GM12801 (cell line): Measurements from ENCODE around the gene UGT1A8.

Source experiments
- TF ChIP-seq, protein P1 (sequence below): IDR thresholded peaks from one replicate; pipeline ENCODE4 v1.5.1; 2011; ENCODE audit warnings: control low read depth; ENCODE audit not compliant: insufficient read length; ENCODE audit errors: extremely low read depth

The UGT1A8 gene

DNA sequence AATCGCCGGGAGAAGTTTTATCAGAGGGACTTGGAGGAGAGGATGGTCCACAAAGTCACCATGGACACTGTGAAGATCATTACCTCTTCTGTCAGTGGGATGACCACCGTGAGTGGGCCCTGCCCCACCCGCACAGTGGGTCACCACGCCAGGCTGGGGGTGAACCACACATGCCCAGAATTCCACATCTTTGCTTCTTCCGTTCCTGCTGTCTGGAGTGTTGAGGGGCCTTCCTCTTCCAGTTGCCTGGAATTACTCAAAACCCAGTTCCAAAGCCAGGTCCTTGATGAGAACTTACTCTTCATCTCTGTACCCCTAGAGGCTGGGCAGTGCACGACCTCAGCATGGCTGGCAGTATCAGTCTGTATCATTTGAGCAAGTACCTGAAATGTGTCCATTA is 182.8 kb downstream of the UGT1A8 start:
- TF ChIP-seq, protein P1, sequence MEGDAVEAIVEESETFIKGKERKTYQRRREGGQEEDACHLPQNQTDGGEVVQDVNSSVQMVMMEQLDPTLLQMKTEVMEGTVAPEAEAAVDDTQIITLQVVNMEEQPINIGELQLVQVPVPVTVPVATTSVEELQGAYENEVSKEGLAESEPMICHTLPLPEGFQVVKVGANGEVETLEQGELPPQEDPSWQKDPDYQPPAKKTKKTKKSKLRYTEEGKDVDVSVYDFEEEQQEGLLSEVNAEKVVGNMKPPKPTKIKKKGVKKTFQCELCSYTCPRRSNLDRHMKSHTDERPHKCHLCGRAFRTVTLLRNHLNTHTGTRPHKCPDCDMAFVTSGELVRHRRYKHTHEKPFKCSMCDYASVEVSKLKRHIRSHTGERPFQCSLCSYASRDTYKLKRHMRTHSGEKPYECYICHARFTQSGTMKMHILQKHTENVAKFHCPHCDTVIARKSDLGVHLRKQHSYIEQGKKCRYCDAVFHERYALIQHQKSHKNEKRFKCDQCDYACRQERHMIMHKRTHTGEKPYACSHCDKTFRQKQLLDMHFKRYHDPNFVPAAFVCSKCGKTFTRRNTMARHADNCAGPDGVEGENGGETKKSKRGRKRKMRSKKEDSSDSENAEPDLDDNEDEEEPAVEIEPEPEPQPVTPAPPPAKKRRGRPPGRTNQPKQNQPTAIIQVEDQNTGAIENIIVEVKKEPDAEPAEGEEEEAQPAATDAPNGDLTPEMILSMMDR, result no peak

DNA sequence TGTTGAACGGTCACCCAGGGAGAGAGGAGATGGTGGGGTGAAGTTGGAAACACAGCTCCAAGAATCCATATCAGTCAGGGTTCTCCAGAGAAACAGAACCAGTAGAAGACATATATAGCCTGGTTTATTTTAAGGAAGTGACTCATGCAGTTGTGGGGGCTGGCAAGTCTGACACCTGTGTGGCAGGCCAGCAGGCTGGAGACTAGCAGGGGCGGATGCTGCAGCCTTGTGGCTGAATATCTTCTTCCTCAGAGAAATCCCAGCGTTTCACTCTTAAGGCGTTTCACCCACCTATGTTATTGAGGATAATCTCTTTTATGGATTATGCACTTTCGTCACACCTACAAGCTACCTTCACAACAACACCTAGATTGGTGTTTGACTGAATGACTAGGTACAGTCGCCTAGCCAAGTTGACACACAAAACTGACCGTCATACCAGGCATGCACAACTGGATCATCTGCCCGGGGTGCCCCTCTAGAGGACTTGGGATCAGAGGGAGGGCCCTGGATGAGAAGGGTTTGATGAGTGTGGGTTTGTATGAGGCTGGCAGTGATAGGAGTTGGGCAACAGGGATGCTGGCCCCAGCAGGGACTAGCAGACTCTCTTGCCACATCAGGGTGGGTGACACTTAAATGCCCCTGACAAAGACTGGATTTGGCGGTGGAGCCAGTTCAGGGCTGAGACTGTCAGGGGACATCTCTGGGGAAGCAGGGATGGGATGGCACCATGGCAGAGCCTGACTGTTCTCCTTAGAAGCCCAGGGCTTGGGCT is 184.1 kb downstream of the UGT1A8 start:
- TF ChIP-seq, protein P1, result no peak

GRCh38 chr2:233802132-233802815 is 184.8 kb downstream of the UGT1A8 start:
- TF ChIP-seq, protein P1, result no peak

GRCh38 chr2:233803292-233803911 is 186.0 kb downstream of the UGT1A8 start:
- TF ChIP-seq, protein P1, result no peak

DNA sequence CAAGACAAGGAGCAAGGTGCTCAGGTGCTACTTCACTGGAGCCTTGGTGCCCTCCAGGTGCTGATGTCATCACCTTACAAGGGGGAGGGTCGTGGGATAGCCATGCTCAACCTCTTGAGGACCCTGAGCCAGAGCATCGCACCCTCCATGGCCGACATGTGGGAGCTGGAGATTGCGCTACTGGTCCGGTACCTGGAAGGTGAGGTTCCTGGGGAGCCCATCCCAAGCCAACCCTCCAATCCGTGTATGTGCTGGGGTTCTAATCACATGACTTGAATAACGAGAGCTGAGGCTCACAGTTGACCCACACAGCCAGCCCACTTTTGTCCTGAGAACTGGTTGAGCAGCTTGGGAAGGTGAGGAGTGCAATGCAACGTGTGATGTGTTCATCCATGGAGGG is 186.6 kb downstream of the UGT1A8 start:
- TF ChIP-seq, protein P1, result no peak

GRCh38 chr2:233807215-233807865 is 189.9 kb downstream of the UGT1A8 start:
- TF ChIP-seq, protein P1, result no peak
